ENCODE measurements around the gene CACNA1I. TPM values are rescaled to one million over a fixed set of nuclear protein-coding genes. Genes with fewer than 3 reads are reported as not detected.
A peak's percentile ranks its signal among the peaks of the same experiment; 100 is the strongest.

CACNA1I gene
- total and polyA plus RNA-seq, 2 donors from 2014 or later: 0.63 TPM; not detected in 1

GRCh38 chr22:39577900-39578299 lies 7.3 kb downstream of the CACNA1I start:
- Histone ChIP-seq H3K9me3 (ENCODE audit: control insufficient read depth in 2 of 3, insufficient read depth in 1 of 3, low read length in 3 of 3) (no peaks in the 10 kb centered on the region), H3K36me3 (ENCODE audit: control insufficient read depth in 2 of 3, insufficient read depth in 3 of 3, low read length in 3 of 3) (no peaks in the 10 kb centered on the region), H3K9ac (ENCODE audit: low read length in 3 of 3) (no peak overlapping the region), H3K27ac (ENCODE audit: low read depth in 2 of 2, low read length in 2 of 2) (no peak overlapping the region), H3K27me3 (ENCODE audit: control insufficient read depth, insufficient read depth, low read length) (no peaks in the 10 kb centered on the region), H3K4me3 (ENCODE audit: low read length in 3 of 3) (no peak overlapping the region), H3K4me1 (ENCODE audit: control insufficient read depth in 2 of 3, insufficient read depth in 2 of 3, low read depth in 1 of 3, low read length in 3 of 3) (no peaks in the 10 kb centered on the region)
- no peak for FAIRE-seq
- no peak for TF ChIP-seq CTCF (IDR thresholded peaks at IDR 0.05; ENCODE audit: borderline replicate concordance, extremely low read depth, insufficient read depth)
- intact Hi-C loops (cut with DNase I): no loop called here
- no peak for DNase-seq

- H3K36me3 ChIP-seq (ENCODE audit: control insufficient read depth in 2 of 3, insufficient read depth in 3 of 3, low read length in 3 of 3): no peaks in the 10 kb centered on the region
- no peak overlapping the region for H3K9ac ChIP-seq (ENCODE audit: low read length in 3 of 3)
- no peak overlapping the region for H3K27ac ChIP-seq (ENCODE audit: low read depth in 2 of 2, low read length in 2 of 2)
- intact Hi-C loops (cut with DNase I): no loop called here
- no peak for TF ChIP-seq CTCF (IDR thresholded peaks at IDR 0.05; ENCODE audit: borderline replicate concordance, extremely low read depth, insufficient read depth)
- FAIRE-seq: no peak
- H3K27me3 ChIP-seq (ENCODE audit: control insufficient read depth, insufficient read depth, low read length): no peaks in the 10 kb centered on the region
- no peaks in the 10 kb centered on the region for H3K4me1 ChIP-seq (ENCODE audit: control insufficient read depth in 2 of 3, insufficient read depth in 2 of 3, low read depth in 1 of 3, low read length in 3 of 3)
- peak in 2 of 5 donors; percentile 49 to 50 for DNase-seq
- H3K9me3 ChIP-seq (ENCODE audit: control insufficient read depth in 2 of 3, insufficient read depth in 1 of 3, low read length in 3 of 3): no peaks in the 10 kb centered on the region
- no peak overlapping the region for H3K4me3 ChIP-seq (ENCODE audit: low read length in 3 of 3)
Observed at GRCh38 chr22:39580006-39580441, 9.5 kb downstream of the CACNA1I start.

- H3K9me3 ChIP-seq (ENCODE audit: control insufficient read depth in 2 of 3, insufficient read depth in 1 of 3, low read length in 3 of 3): no peaks in the 10 kb centered on the region
- H3K4me3 ChIP-seq (ENCODE audit: low read length in 3 of 3): no peak overlapping the region
- intact Hi-C loops (cut with DNase I): no loop called here
- H3K27me3 ChIP-seq (ENCODE audit: control insufficient read depth, insufficient read depth, low read length): no peaks in the 10 kb centered on the region
- H3K9ac ChIP-seq (ENCODE audit: low read length in 3 of 3): no peak overlapping the region
- FAIRE-seq (no peak), DNase-seq (no peak)
- H3K4me1 ChIP-seq (ENCODE audit: control insufficient read depth in 2 of 3, insufficient read depth in 2 of 3, low read depth in 1 of 3, low read length in 3 of 3): no peaks in the 10 kb centered on the region
- TF ChIP-seq CTCF (IDR thresholded peaks at IDR 0.05; ENCODE audit: borderline replicate concordance, extremely low read depth, insufficient read depth): no peak
- H3K36me3 ChIP-seq (ENCODE audit: control insufficient read depth in 2 of 3, insufficient read depth in 3 of 3, low read length in 3 of 3): no peaks in the 10 kb centered on the region
- H3K27ac ChIP-seq (ENCODE audit: low read depth in 2 of 2, low read length in 2 of 2): no peak overlapping the region
Observed at GRCh38 chr22:39580795-39581194, 10.2 kb downstream of the CACNA1I start.

DNA sequence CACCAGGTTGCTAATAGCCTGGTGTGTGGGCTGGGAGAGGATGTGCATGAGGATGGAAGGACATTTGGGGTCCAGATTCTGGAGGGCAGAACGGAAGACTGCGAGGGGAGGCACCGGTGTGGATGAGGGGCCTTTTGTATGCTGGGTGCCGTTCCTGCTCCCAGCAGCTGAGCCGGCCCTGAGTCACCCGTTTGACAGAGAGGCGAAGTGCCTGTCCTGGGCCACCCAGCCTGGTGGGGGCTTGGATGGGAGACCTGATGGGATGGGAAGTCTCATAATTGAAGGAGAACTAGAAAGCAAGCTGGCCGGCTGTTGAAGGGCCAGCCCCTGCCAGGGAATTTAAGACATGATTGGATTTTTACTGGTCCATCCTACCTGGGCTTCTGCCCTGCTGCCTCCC lies 10.8 kb downstream of the CACNA1I start:
- TF ChIP-seq CTCF (IDR thresholded peaks at IDR 0.05; ENCODE audit: borderline replicate concordance, extremely low read depth, insufficient read depth): no peak
- Histone ChIP-seq H3K4me3 (ENCODE audit: low read length in 3 of 3) (no peak overlapping the region), H3K36me3 (ENCODE audit: control insufficient read depth in 2 of 3, insufficient read depth in 3 of 3, low read length in 3 of 3) (no peaks in the 10 kb centered on the region), H3K9ac (ENCODE audit: low read length in 3 of 3) (no peak overlapping the region), H3K27ac (ENCODE audit: low read depth in 2 of 2, low read length in 2 of 2) (no peak overlapping the region), H3K4me1 (ENCODE audit: control insufficient read depth in 2 of 3, insufficient read depth in 2 of 3, low read depth in 1 of 3, low read length in 3 of 3) (no peaks in the 10 kb centered on the region), H3K9me3 (ENCODE audit: control insufficient read depth in 2 of 3, insufficient read depth in 1 of 3, low read length in 3 of 3) (no peaks in the 10 kb centered on the region), H3K27me3 (ENCODE audit: control insufficient read depth, insufficient read depth, low read length) (no peaks in the 10 kb centered on the region)
- FAIRE-seq (no peak), DNase-seq (no peak)
- intact Hi-C loops (cut with DNase I): no loop called here
